Measurements from ENCODE around the gene OR2A12.
A peak's percentile ranks its signal among the peaks of the same experiment; 100 is the strongest.
"Not testable (repeated sequence)": the region's sequence is repeated elsewhere in the genome, so short reads cannot be mapped to it uniquely, and the experiment has no call there.

OR2A12 gene

GRCh38 chr7:144098776-144099175 lies 12.7 kb downstream of the OR2A12 start:
- H3K4me1 Mint-ChIP-seq = no peaks in the 10 kb centered on the region
- no peak for ATAC-seq
- H3K27me3 Mint-ChIP-seq = peaks cover 26% of the 10 kb centered on the region

GRCh38 chr7:144100607-144101006 lies 14.5 kb downstream of the OR2A12 start:
- no peak for ATAC-seq
- H3K9me3 Mint-ChIP-seq = no peaks in the 10 kb centered on the region

More at GRCh38 chr7:144098776-144099175, 12.7 kb downstream of the OR2A12 start:
- H3K4me3 Mint-ChIP-seq = no peak overlapping the region
- H3K36me3 Mint-ChIP-seq = no peaks in the 10 kb centered on the region
- H3K9me3 Mint-ChIP-seq = no peaks in the 10 kb centered on the region
- H3K27ac Mint-ChIP-seq = no peak overlapping the region

GRCh38 chr7:144102041-144102440 lies 16.0 kb downstream of the OR2A12 start:
- Mint-ChIP-seq H3K4me1 (no peaks in the 10 kb centered on the region), H3K27me3 (peaks cover 18% of the 10 kb centered on the region), H3K27ac (no peak overlapping the region), H3K4me3 (no peak overlapping the region), H3K36me3 (no peaks in the 10 kb centered on the region), H3K9me3 (no peaks in the 10 kb centered on the region)
- ATAC-seq = no peak

More at GRCh38 chr7:144100607-144101006, 14.5 kb downstream of the OR2A12 start:
- H3K4me1 Mint-ChIP-seq = no peaks in the 10 kb centered on the region
- no peak overlapping the region for H3K27ac Mint-ChIP-seq
- no peaks in the 10 kb centered on the region for H3K36me3 Mint-ChIP-seq
- peaks cover 26% of the 10 kb centered on the region for H3K27me3 Mint-ChIP-seq
- H3K4me3 Mint-ChIP-seq = no peak overlapping the region

- Mint-ChIP-seq H3K27me3 (peaks cover 21% of the 10 kb centered on the region), H3K27ac (no peak overlapping the region), H3K4me3 (no peak overlapping the region), H3K36me3 (no peaks in the 10 kb centered on the region), H3K4me1 (no peaks in the 10 kb centered on the region), H3K9me3 (no peaks in the 10 kb centered on the region)
- no peak for ATAC-seq
Measured at GRCh38 chr7:144105211-144105610, 19.1 kb downstream of the OR2A12 start.

GRCh38 chr7:144109283-144109682 lies 23.2 kb downstream of the OR2A12 start, which contains the start of gene OR2A2:
Gene OR2A2 (plus strand): TSS chr7:144109583. CDS start chr7:144109583, 0 bp downstream.
- Mint-ChIP-seq H3K27ac (no peak within 1 kb of the TSS), H3K4me3 (no peak within 1 kb of the TSS), H3K36me3 (no peaks in the 10 kb centered on the region), H3K4me1 (no peaks in the 10 kb centered on the region), H3K9me3 (no peaks in the 10 kb centered on the region), H3K27me3 (peaks cover 24% of the 10 kb centered on the region)
- ATAC-seq = no peak

GRCh38 chr7:144110272-144110671 lies 24.2 kb downstream of the OR2A12 start:
- Mint-ChIP-seq H3K4me1 (no peaks in the 10 kb centered on the region), H3K36me3 (no peaks in the 10 kb centered on the region), H3K27ac (no peak overlapping the region), H3K4me3 (no peak overlapping the region), H3K9me3 (no peaks in the 10 kb centered on the region), H3K27me3 (peaks cover 24% of the 10 kb centered on the region)
- ATAC-seq = no peak

GRCh38 chr7:144113651-144114050 lies 27.6 kb downstream of the OR2A12 start:
- H3K27ac Mint-ChIP-seq = no peak overlapping the region
- no peak for ATAC-seq
- no peaks in the 10 kb centered on the region for H3K4me1 Mint-ChIP-seq
- H3K27me3 Mint-ChIP-seq = peaks cover 14% of the 10 kb centered on the region
- no peaks in the 10 kb centered on the region for H3K9me3 Mint-ChIP-seq
- H3K4me3 Mint-ChIP-seq = no peak overlapping the region
- no peaks in the 10 kb centered on the region for H3K36me3 Mint-ChIP-seq

GRCh38 chr7:144118341-144118740 lies 32.3 kb downstream of the OR2A12 start:
- no peaks in the 10 kb centered on the region for H3K9me3 Mint-ChIP-seq
- H3K36me3 Mint-ChIP-seq = no peaks in the 10 kb centered on the region
- H3K4me3 Mint-ChIP-seq = no peak overlapping the region
- H3K27me3 Mint-ChIP-seq = peaks cover 9% of the 10 kb centered on the region
- no peak for ATAC-seq
- H3K27ac Mint-ChIP-seq = no peak overlapping the region
- no peaks in the 10 kb centered on the region for H3K4me1 Mint-ChIP-seq

- ATAC-seq = no peak
- no peaks in the 10 kb centered on the region for H3K36me3 Mint-ChIP-seq
- no peaks in the 10 kb centered on the region for H3K9me3 Mint-ChIP-seq
- H3K4me1 Mint-ChIP-seq = no peaks in the 10 kb centered on the region
- peaks cover 9% of the 10 kb centered on the region for H3K27me3 Mint-ChIP-seq
- no peak within 1 kb of the TSS for H3K27ac Mint-ChIP-seq
- H3K4me3 Mint-ChIP-seq = no peak within 1 kb of the TSS
Measured at GRCh38 chr7:144122876-144123275, 36.8 kb downstream of the OR2A12 start, which contains the start of gene OR2A14. Gene OR2A14 (plus strand): TSS chr7:144123176. CDS start chr7:144129113, 5,937 bp downstream.

GRCh38 chr7:144127714-144128334 lies 41.7 kb downstream of the OR2A12 start:
- Mint-ChIP-seq H3K4me1 (no peaks in the 10 kb centered on the region), H3K4me3 (no peak overlapping the region), H3K36me3 (no peaks in the 10 kb centered on the region), H3K27me3 (peaks cover 8% of the 10 kb centered on the region), H3K27ac (no peak overlapping the region), H3K9me3 (no peaks in the 10 kb centered on the region)
- ATAC-seq = peak; percentile 93

GRCh38 chr7:144129601-144130000 lies 43.5 kb downstream of the OR2A12 start:
- H3K4me1 Mint-ChIP-seq, ATAC-seq, H3K27me3 Mint-ChIP-seq, H3K4me3 Mint-ChIP-seq, H3K36me3 Mint-ChIP-seq, H3K9me3 Mint-ChIP-seq, H3K27ac Mint-ChIP-seq: not testable (repeated sequence)

GRCh38 chr7:144130730-144131129 lies 44.7 kb downstream of the OR2A12 start:
- H3K9me3 Mint-ChIP-seq = no peaks in the 10 kb centered on the region
- H3K27ac Mint-ChIP-seq = no peak overlapping the region
- no peak for ATAC-seq

GRCh38 chr7:144132262-144132661 lies 46.2 kb downstream of the OR2A12 start:
- ATAC-seq = no peak
- Mint-ChIP-seq H3K27me3 (peaks cover 8% of the 10 kb centered on the region), H3K27ac (no peak overlapping the region), H3K4me1 (no peaks in the 10 kb centered on the region), H3K9me3 (no peaks in the 10 kb centered on the region), H3K36me3 (no peaks in the 10 kb centered on the region), H3K4me3 (no peak overlapping the region)

More at GRCh38 chr7:144130730-144131129, 44.7 kb downstream of the OR2A12 start:
- no peaks in the 10 kb centered on the region for H3K4me1 Mint-ChIP-seq
- peaks cover 8% of the 10 kb centered on the region for H3K27me3 Mint-ChIP-seq
- H3K36me3 Mint-ChIP-seq = no peaks in the 10 kb centered on the region
- H3K4me3 Mint-ChIP-seq = no peak overlapping the region

- H3K4me3 Mint-ChIP-seq = no peak overlapping the region
- no peak for ATAC-seq
- H3K27ac Mint-ChIP-seq = no peak overlapping the region
- H3K9me3 Mint-ChIP-seq = no peaks in the 10 kb centered on the region
- no peaks in the 10 kb centered on the region for H3K36me3 Mint-ChIP-seq
- no peaks in the 10 kb centered on the region for H3K4me1 Mint-ChIP-seq
- peaks cover 8% of the 10 kb centered on the region for H3K27me3 Mint-ChIP-seq
Measured at GRCh38 chr7:144133307-144133706, 47.2 kb downstream of the OR2A12 start.

- H3K27me3 Mint-ChIP-seq = peaks cover 8% of the 10 kb centered on the region
- no peaks in the 10 kb centered on the region for H3K36me3 Mint-ChIP-seq
- no peak overlapping the region for H3K4me3 Mint-ChIP-seq
- no peaks in the 10 kb centered on the region for H3K4me1 Mint-ChIP-seq
- no peak overlapping the region for H3K27ac Mint-ChIP-seq
- ATAC-seq = no peak
- H3K9me3 Mint-ChIP-seq = no peaks in the 10 kb centered on the region
Measured at GRCh38 chr7:144134116-144134515, 48.0 kb downstream of the OR2A12 start.

- Mint-ChIP-seq H3K36me3 (no peaks in the 10 kb centered on the region), H3K4me1 (no peaks in the 10 kb centered on the region), H3K9me3 (peaks cover 2% of the 10 kb centered on the region), H3K27ac (no peak overlapping the region), H3K4me3 (no peak overlapping the region), H3K27me3 (no peaks in the 10 kb centered on the region)
- no peak for ATAC-seq
Measured at GRCh38 chr7:144137501-144137900, 51.4 kb downstream of the OR2A12 start.

Measured in stimulated activated memory B cell treated with anti-CD40 and anti-IgM and Interleukin-4, amounts not matched to agents 10 μg/mL and 1 μg/mL and 100 μg/mL, for 72 hours (primary cell).